Dendritic cell treated with granulocyte-macrophage colony-stimulating factor and Interleukin-4, amounts not matched to agents 40 ng/mL and 50 ng/mL, for 4 days (primary cell): ENCODE results near the gene EFS.

Experiments
- H3K27ac Mint-ChIP-seq: one replicate; pipeline ENCODE4 v1.8.0; 2022; ENCODE audit warnings: mild to moderate bottlenecking, mixed read lengths
- H3K27me3 Mint-ChIP-seq: one replicate; pipeline ENCODE4 v1.8.0; 2022; ENCODE audit warnings: mild to moderate bottlenecking, mixed read lengths
- H3K36me3 Mint-ChIP-seq: one replicate; pipeline ENCODE4 v1.8.0; 2022; ENCODE audit warnings: low read depth, mixed read lengths
- H3K4me1 Mint-ChIP-seq: one replicate; pipeline ENCODE4 v1.8.0; 2022; ENCODE audit warnings: low read depth, mixed read lengths
- H3K4me3 Mint-ChIP-seq: one replicate; pipeline ENCODE4 v1.8.0; 2022; ENCODE audit warnings: mild to moderate bottlenecking, moderate library complexity, mixed read lengths
- H3K9me3 Mint-ChIP-seq: one replicate; pipeline ENCODE4 v1.8.0; 2022; ENCODE audit warnings: mixed read lengths
- intact Hi-C: fragments of 100-400 bp; cut with micrococcal nuclease; formaldehyde crosslinking; loops from one replicate; pipeline ENCODE4 v1.15.0; 2022

EFS gene

GRCh38 chr14:23364164-23365035 lies 572 bp downstream of the EFS start:
- Mint-ChIP-seq H3K27ac (no peak overlapping the region), H3K36me3 (no peaks in the 10 kb centered on the region), H3K4me1 (no peaks in the 10 kb centered on the region), H3K4me3 (no peak overlapping the region), H3K27me3 (peaks cover 56% of the 10 kb centered on the region), H3K9me3 (no peaks in the 10 kb centered on the region)
- intact Hi-C loops: no loop called here

GRCh38 chr14:23362200-23362599 lies 2.8 kb downstream of the EFS start:
- Mint-ChIP-seq H3K4me1 (no peaks in the 10 kb centered on the region), H3K36me3 (no peaks in the 10 kb centered on the region), H3K4me3 (no peak overlapping the region), H3K27me3 (peaks cover 38% of the 10 kb centered on the region), H3K9me3 (no peaks in the 10 kb centered on the region), H3K27ac (no peak overlapping the region)
- intact Hi-C loops: no loop called here

GRCh38 chr14:23361763-23362162 lies 3.2 kb downstream of the EFS start:
- no peak overlapping the region for H3K4me3 Mint-ChIP-seq
- no peaks in the 10 kb centered on the region for H3K9me3 Mint-ChIP-seq
- intact Hi-C loops: no loop called here
- H3K27me3 Mint-ChIP-seq: peaks cover 35% of the 10 kb centered on the region
- no peaks in the 10 kb centered on the region for H3K36me3 Mint-ChIP-seq
- no peaks in the 10 kb centered on the region for H3K4me1 Mint-ChIP-seq
- H3K27ac Mint-ChIP-seq: no peak overlapping the region

GRCh38 chr14:23361320-23361719 lies 3.7 kb downstream of the EFS start:
- no peak overlapping the region for H3K4me3 Mint-ChIP-seq
- intact Hi-C loops: no loop called here

GRCh38 chr14:23360496-23360895 lies 4.5 kb downstream of the EFS start:
- H3K36me3 Mint-ChIP-seq: no peaks in the 10 kb centered on the region
- peaks cover 30% of the 10 kb centered on the region for H3K27me3 Mint-ChIP-seq
- H3K4me1 Mint-ChIP-seq: no peaks in the 10 kb centered on the region
- no peak overlapping the region for H3K27ac Mint-ChIP-seq
- no peak overlapping the region for H3K4me3 Mint-ChIP-seq
- intact Hi-C loops: no loop called here
- H3K9me3 Mint-ChIP-seq: no peaks in the 10 kb centered on the region

More at GRCh38 chr14:23361320-23361719, 3.7 kb downstream of the EFS start:
- Mint-ChIP-seq H3K4me1 (no peaks in the 10 kb centered on the region), H3K9me3 (no peaks in the 10 kb centered on the region), H3K36me3 (no peaks in the 10 kb centered on the region), H3K27me3 (peaks cover 32% of the 10 kb centered on the region), H3K27ac (no peak overlapping the region)

GRCh38 chr14:23359722-23360447 lies 5.1 kb downstream of the EFS start:
- Mint-ChIP-seq H3K27ac (no peak overlapping the region), H3K9me3 (no peaks in the 10 kb centered on the region), H3K27me3 (peaks cover 29% of the 10 kb centered on the region), H3K4me3 (no peak overlapping the region), H3K4me1 (no peaks in the 10 kb centered on the region), H3K36me3 (no peaks in the 10 kb centered on the region)
- intact Hi-C loops: no loop called here

GRCh38 chr14:23359167-23359626 lies 5.8 kb downstream of the EFS start:
- intact Hi-C loops: no loop called here
- H3K27me3 Mint-ChIP-seq: peaks cover 27% of the 10 kb centered on the region
- no peak overlapping the region for H3K27ac Mint-ChIP-seq
- H3K4me3 Mint-ChIP-seq: no peak overlapping the region
- H3K36me3 Mint-ChIP-seq: no peaks in the 10 kb centered on the region
- H3K4me1 Mint-ChIP-seq: no peaks in the 10 kb centered on the region
- no peaks in the 10 kb centered on the region for H3K9me3 Mint-ChIP-seq

- Mint-ChIP-seq H3K4me3 (no peak overlapping the region), H3K36me3 (no peaks in the 10 kb centered on the region), H3K9me3 (no peaks in the 10 kb centered on the region), H3K27me3 (peaks cover 27% of the 10 kb centered on the region), H3K4me1 (no peaks in the 10 kb centered on the region), H3K27ac (no peak overlapping the region)
- intact Hi-C loops: no loop called here
Measured at GRCh38 chr14:23358553-23359166, 6.3 kb downstream of the EFS start.

GRCh38 chr14:23358042-23358441 lies 6.9 kb downstream of the EFS start:
- intact Hi-C loops: no loop called here
- no peaks in the 10 kb centered on the region for H3K9me3 Mint-ChIP-seq
- no peaks in the 10 kb centered on the region for H3K36me3 Mint-ChIP-seq

GRCh38 chr14:23357261-23357660 lies 7.7 kb downstream of the EFS start:
- H3K27me3 Mint-ChIP-seq: peaks cover 31% of the 10 kb centered on the region
- no peaks in the 10 kb centered on the region for H3K4me1 Mint-ChIP-seq
- no peak overlapping the region for H3K4me3 Mint-ChIP-seq
- H3K9me3 Mint-ChIP-seq: no peaks in the 10 kb centered on the region
- no peak overlapping the region for H3K27ac Mint-ChIP-seq
- H3K36me3 Mint-ChIP-seq: no peaks in the 10 kb centered on the region
- intact Hi-C loops: no loop called here

More at GRCh38 chr14:23358042-23358441, 6.9 kb downstream of the EFS start:
- peaks cover 28% of the 10 kb centered on the region for H3K27me3 Mint-ChIP-seq
- H3K27ac Mint-ChIP-seq: no peak overlapping the region
- no peaks in the 10 kb centered on the region for H3K4me1 Mint-ChIP-seq
- H3K4me3 Mint-ChIP-seq: no peak overlapping the region

- H3K36me3 Mint-ChIP-seq: no peaks in the 10 kb centered on the region
- H3K27me3 Mint-ChIP-seq: peaks cover 35% of the 10 kb centered on the region
- intact Hi-C loops: no loop called here
- H3K4me1 Mint-ChIP-seq: no peaks in the 10 kb centered on the region
- H3K9me3 Mint-ChIP-seq: no peaks in the 10 kb centered on the region
- H3K4me3 Mint-ChIP-seq: no peak overlapping the region
- no peak overlapping the region for H3K27ac Mint-ChIP-seq
Measured at GRCh38 chr14:23356662-23357061, 8.3 kb downstream of the EFS start.

- Mint-ChIP-seq H3K4me1 (no peaks in the 10 kb centered on the region), H3K27ac (no peak overlapping the region), H3K4me3 (no peak overlapping the region), H3K27me3 (peaks cover 42% of the 10 kb centered on the region), H3K36me3 (no peaks in the 10 kb centered on the region), H3K9me3 (no peaks in the 10 kb centered on the region)
- intact Hi-C loops: no loop called here
Measured at GRCh38 chr14:23355871-23356435, 9.0 kb downstream of the EFS start.

- no peaks in the 10 kb centered on the region for H3K4me1 Mint-ChIP-seq
- no peaks in the 10 kb centered on the region for H3K36me3 Mint-ChIP-seq
- H3K4me3 Mint-ChIP-seq: no peak overlapping the region
- H3K9me3 Mint-ChIP-seq: no peaks in the 10 kb centered on the region
- H3K27ac Mint-ChIP-seq: no peak overlapping the region
- intact Hi-C loops: no loop called here
- peaks cover 52% of the 10 kb centered on the region for H3K27me3 Mint-ChIP-seq
Measured at GRCh38 chr14:23354990-23355389, 10.0 kb downstream of the EFS start.

- H3K4me1 Mint-ChIP-seq: no peaks in the 10 kb centered on the region
- H3K27me3 Mint-ChIP-seq: peaks cover 58% of the 10 kb centered on the region
- no peak overlapping the region for H3K27ac Mint-ChIP-seq
- no peaks in the 10 kb centered on the region for H3K36me3 Mint-ChIP-seq
- H3K4me3 Mint-ChIP-seq: no peak overlapping the region
- no peaks in the 10 kb centered on the region for H3K9me3 Mint-ChIP-seq
- intact Hi-C loops: no loop called here
Measured at GRCh38 chr14:23353433-23353780, 11.6 kb downstream of the EFS start.
